ENCODE measurements around the gene REPS2. TPM values are rescaled to one million over a fixed set of nuclear protein-coding genes. Genes with fewer than 3 reads are reported as not detected.

The REPS2 gene
- total RNA-seq, 4 donors from 2014 or later = 18.2 to 68.4 (median 20.2) TPM

DNA sequence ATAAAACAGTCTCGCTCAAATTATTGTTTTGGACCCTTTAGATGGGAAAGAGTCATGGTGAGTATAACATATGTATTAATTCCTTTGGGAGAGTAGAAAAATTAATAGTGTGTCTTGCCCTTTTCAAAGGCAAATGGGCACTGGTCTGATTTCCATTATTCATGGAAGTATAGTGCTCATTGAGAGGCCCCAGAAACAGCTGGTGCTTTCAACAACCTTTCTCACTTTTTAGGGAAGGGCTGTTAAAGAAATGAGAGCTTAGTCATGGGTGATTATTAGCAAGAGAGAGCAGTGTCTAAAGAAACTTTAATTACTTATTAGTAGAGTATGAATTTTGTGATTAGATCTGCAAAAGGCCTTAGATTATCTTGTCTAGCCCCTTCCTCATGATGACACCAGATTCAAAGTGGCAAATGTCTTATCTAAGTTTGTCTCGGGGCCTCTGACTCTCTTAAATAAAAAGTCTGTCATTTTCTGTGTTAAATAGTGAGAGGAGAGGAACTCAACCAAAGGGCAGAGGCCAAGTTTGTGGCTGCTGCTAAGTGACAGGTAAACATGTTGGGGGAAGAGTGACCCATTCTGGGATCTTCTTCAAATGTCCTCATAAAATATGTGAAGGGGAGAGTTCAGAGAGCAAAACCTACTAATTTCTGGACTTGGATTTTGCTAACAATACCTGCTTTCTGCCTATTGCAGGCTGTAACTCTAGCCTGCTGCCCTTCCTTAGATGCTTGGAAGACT is 110.6 kb downstream of the REPS2 start:
- H3K9me3 ChIP-seq = no peaks in the 10 kb centered on the region
- no peak for DNase-seq
- no peaks in the 10 kb centered on the region for H3K4me1 ChIP-seq
- TF ChIP-seq POLR2A (IDR thresholded peaks at IDR 0.05) = no peak
- TF ChIP-seq CTCF (IDR thresholded peaks at IDR 0.05) = no peak
- H3K36me3 ChIP-seq = no peaks in the 10 kb centered on the region
- no peaks in the 10 kb centered on the region for H3K27me3 ChIP-seq
- H3K4me3 ChIP-seq = no peak overlapping the region
- H3K27ac ChIP-seq = no peak overlapping the region
- intact Hi-C loops (cut with DNase I; ENCODE audit: low total_unique reads) = no loop called here

GRCh38 chrX:17062065-17062464 is 115.6 kb downstream of the REPS2 start:
- intact Hi-C loops (cut with DNase I; ENCODE audit: low total_unique reads) = no loop called here
- Histone ChIP-seq H3K4me3 (no peak overlapping the region), H3K27me3 (no peaks in the 10 kb centered on the region), H3K27ac (no peak overlapping the region), H3K36me3 (no peaks in the 10 kb centered on the region), H3K9me3 (no peaks in the 10 kb centered on the region), H3K4me1 (no peaks in the 10 kb centered on the region)
- no peak for DNase-seq
- no peak for TF ChIP-seq CTCF (IDR thresholded peaks at IDR 0.05)
- no peak for TF ChIP-seq POLR2A (IDR thresholded peaks at IDR 0.05)

DNA sequence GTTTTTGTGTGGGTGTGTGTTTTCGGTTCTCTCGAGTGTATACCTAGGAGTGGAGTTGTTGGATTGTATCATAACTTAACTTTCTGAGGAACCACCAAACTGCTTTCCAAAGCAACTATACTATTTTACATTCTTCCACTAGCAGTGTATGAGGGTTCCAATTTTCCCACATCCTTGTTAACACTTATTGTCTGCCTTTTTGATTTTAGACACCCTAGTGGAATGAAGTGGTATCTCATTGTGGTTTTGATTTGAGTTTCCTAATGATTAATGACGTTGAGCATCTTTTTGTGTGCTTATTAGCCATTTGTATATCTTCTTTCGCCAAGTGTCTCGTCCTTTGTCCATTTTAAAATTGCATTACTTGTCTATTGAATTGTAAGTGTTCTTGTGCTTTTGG is 118.6 kb downstream of the REPS2 start:
- Histone ChIP-seq H3K4me1 (no peaks in the 10 kb centered on the region), H3K27me3 (no peaks in the 10 kb centered on the region), H3K4me3 (no peak overlapping the region), H3K27ac (no peak overlapping the region), H3K36me3 (no peaks in the 10 kb centered on the region), H3K9me3 (no peaks in the 10 kb centered on the region)
- TF ChIP-seq CTCF (IDR thresholded peaks at IDR 0.05) = no peak
- no peak for TF ChIP-seq POLR2A (IDR thresholded peaks at IDR 0.05)
- intact Hi-C loops (cut with DNase I; ENCODE audit: low total_unique reads) = no loop called here
- no peak for DNase-seq

DNA sequence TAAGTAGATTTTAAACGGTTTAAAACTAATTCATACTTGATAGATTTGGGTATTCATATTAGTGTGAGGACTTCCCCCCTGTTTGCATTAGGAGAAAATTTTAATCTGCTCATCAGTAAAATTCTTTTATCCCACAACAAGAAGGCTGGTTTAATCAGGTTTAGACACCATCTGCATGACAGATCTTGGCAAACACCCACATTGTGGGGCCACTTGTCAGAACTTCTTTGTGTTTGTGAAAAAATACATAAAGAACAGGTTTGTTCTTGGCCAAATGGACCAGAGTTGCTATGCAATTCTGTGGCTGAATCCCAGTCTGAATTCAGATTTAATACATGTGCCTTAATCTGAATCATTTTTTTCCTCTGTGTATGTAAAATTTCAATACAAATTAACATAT is 121.1 kb downstream of the REPS2 start:
- Histone ChIP-seq H3K27me3 (no peaks in the 10 kb centered on the region), H3K4me1 (no peaks in the 10 kb centered on the region), H3K36me3 (no peaks in the 10 kb centered on the region), H3K27ac (no peak overlapping the region), H3K9me3 (no peaks in the 10 kb centered on the region), H3K4me3 (no peak overlapping the region)
- intact Hi-C loops (cut with DNase I; ENCODE audit: low total_unique reads) = no loop called here
- DNase-seq = no peak
- TF ChIP-seq CTCF (IDR thresholded peaks at IDR 0.05) (no peak), POLR2A (IDR thresholded peaks at IDR 0.05) (no peak)

GRCh38 chrX:17072301-17072700 is 125.8 kb downstream of the REPS2 start:
- TF ChIP-seq POLR2A (IDR thresholded peaks at IDR 0.05) (no peak), CTCF (IDR thresholded peaks at IDR 0.05) (no peak)
- Histone ChIP-seq H3K27me3 (no peaks in the 10 kb centered on the region), H3K36me3 (no peaks in the 10 kb centered on the region), H3K4me3 (no peak overlapping the region), H3K4me1 (no peaks in the 10 kb centered on the region), H3K9me3 (no peaks in the 10 kb centered on the region), H3K27ac (peak overlapping the region; percentile 57 to 65)
- DNase-seq = no peak
- intact Hi-C loops (cut with DNase I; ENCODE audit: low total_unique reads) = no loop called here
